ENCODE measurements around the gene ERCC3.
"Not testable (repeated sequence)": the region's sequence is repeated elsewhere in the genome, so short reads cannot be mapped to it uniquely, and the experiment has no call there.

The ERCC3 gene

GRCh38 chr2:127254386-127254981 lies 39.5 kb downstream of the ERCC3 start:
- DNase-seq, result no peak
- H3K27ac ChIP-seq, result no peak overlapping the region
- H3K4me1 ChIP-seq, result no peaks in the 10 kb centered on the region
- peaks cover 28 to 38% (median 31%) of the 10 kb centered on the region in 3 donors for H3K36me3 ChIP-seq
- no peak overlapping the region for H3K4me3 ChIP-seq
- H3K9me3 ChIP-seq, result no peaks in the 10 kb centered on the region
- intact Hi-C loops (cut with DNase I; ENCODE audit: low total_unique reads), result no loop called here
- TF ChIP-seq CTCF (IDR thresholded peaks at IDR 0.05), result no peak
- H3K27me3 ChIP-seq, result no peaks in the 10 kb centered on the region

- H3K27me3 ChIP-seq; H3K27ac ChIP-seq; intact Hi-C loops (cut with DNase I; ENCODE audit: low total_unique reads); H3K36me3 ChIP-seq; H3K9me3 ChIP-seq; DNase-seq; H3K4me1 ChIP-seq; H3K4me3 ChIP-seq: not testable (repeated sequence)
These were observed 52.8 kb downstream of the ERCC3 start for GRCh38 chr2:127241184-127241583.

GRCh38 chr2:127239395-127239794 lies 54.5 kb downstream of the ERCC3 start:
- DNase-seq, result no peak
- no peak overlapping the region for H3K27ac ChIP-seq
- H3K36me3 ChIP-seq, result no peaks in the 10 kb centered on the region
- peaks cover 0 to 9% (median 0%) of the 10 kb centered on the region in 3 donors for H3K9me3 ChIP-seq
- H3K27me3 ChIP-seq, result no peaks in the 10 kb centered on the region
- no peak for TF ChIP-seq CTCF (IDR thresholded peaks at IDR 0.05)
- no peak overlapping the region for H3K4me3 ChIP-seq
- no peaks in the 10 kb centered on the region for H3K4me1 ChIP-seq
- intact Hi-C loops (cut with DNase I; ENCODE audit: low total_unique reads), result no loop called here

GRCh38 chr2:127237768-127238167 lies 56.2 kb downstream of the ERCC3 start:
- DNase-seq; H3K36me3 ChIP-seq; H3K9me3 ChIP-seq; intact Hi-C loops (cut with DNase I; ENCODE audit: low total_unique reads); H3K27me3 ChIP-seq; H3K4me1 ChIP-seq; H3K4me3 ChIP-seq; H3K27ac ChIP-seq: not testable (repeated sequence)

- Histone ChIP-seq H3K4me1 (no peaks in the 10 kb centered on the region), H3K27me3 (peaks cover 0 to 2% of the 10 kb centered on the region in 2 donors), H3K36me3 (no peaks in the 10 kb centered on the region), H3K4me3 (no peak overlapping the region), H3K9me3 (peaks cover 0 to 9% (median 0%) of the 10 kb centered on the region in 3 donors), H3K27ac (no peak overlapping the region)
- intact Hi-C loops (cut with DNase I; ENCODE audit: low total_unique reads), result no loop called here
- DNase-seq, result no peak
- TF ChIP-seq CTCF (IDR thresholded peaks at IDR 0.05), result no peak
These were observed 58.8 kb downstream of the ERCC3 start for GRCh38 chr2:127235082-127235702.

- Histone ChIP-seq H3K4me1 (no peaks in the 10 kb centered on the region), H3K9me3 (peaks cover 0 to 9% (median 0%) of the 10 kb centered on the region in 3 donors), H3K36me3 (no peaks in the 10 kb centered on the region), H3K27ac (no peak overlapping the region), H3K4me3 (no peak overlapping the region), H3K27me3 (peaks cover 0 to 8% of the 10 kb centered on the region in 2 donors)
- no peak for DNase-seq
- intact Hi-C loops (cut with DNase I; ENCODE audit: low total_unique reads), result no loop called here
- no peak for TF ChIP-seq CTCF (IDR thresholded peaks at IDR 0.05)
These were observed 60.2 kb downstream of the ERCC3 start for GRCh38 chr2:127233710-127234109.
